Activated T-cell treated with anti-CD3 and anti-CD28 coated beads, Interleukin-2, amount 50 U/mL, for 72 hours (primary cell): Measurements from ENCODE around the gene ALG10. TPM values are rescaled to one million over a fixed set of nuclear protein-coding genes. Genes with fewer than 3 reads are reported as not detected.
"Not testable (repeated sequence)": the region's sequence is repeated elsewhere in the genome, so short reads cannot be mapped to it uniquely, and the experiment has no call there.

Source experiments
- ATAC-seq, 2 donors: fragments of 150-1000 bp; cut with Tn5 transposase; replicated peaks in 1 of 2; 2 replicates each; pipeline ENCODE4 v1.10.0; 2021; ENCODE audit warnings: moderate library complexity in 2 of 2, mild to moderate bottlenecking in 1 of 2
- DNase-seq, 2 donors: peaks; one replicate each; pipeline ENCODE4 v3.0.0; 2021 to 2022; ENCODE audit warnings: mixed read lengths in 1 of 2
- H3K27ac Mint-ChIP-seq: one replicate; pipeline ENCODE4 v1.8.0; 2022; ENCODE audit warnings: mild to moderate bottlenecking, moderate library complexity, mixed read lengths
- H3K27me3 Mint-ChIP-seq: one replicate; pipeline ENCODE4 v1.8.0; 2022; ENCODE audit warnings: low read depth, mixed read lengths
- H3K36me3 Mint-ChIP-seq, 2 donors: one replicate each; pipeline ENCODE4 v1.8.0; 2022; ENCODE audit warnings: mixed read lengths in 2 of 2, mild to moderate bottlenecking in 1 of 2; ENCODE audit not compliant: insufficient read depth in 2 of 2
- H3K4me1 Mint-ChIP-seq: one replicate; pipeline ENCODE4 v1.8.0; 2022; ENCODE audit warnings: low read depth, mixed read lengths
- H3K4me3 Mint-ChIP-seq, 2 donors: one replicate each; pipeline ENCODE4 v1.8.0; 2022; ENCODE audit warnings: mild to moderate bottlenecking in 2 of 2, mixed read lengths in 2 of 2, moderate library complexity in 2 of 2
- H3K9me3 Mint-ChIP-seq, 2 donors: one replicate each; pipeline ENCODE4 v1.8.0; 2022; ENCODE audit warnings: mixed read lengths in 2 of 2
- total RNA-seq, 2 donors: library from RNA; stranded (reverse); gene quantifications; one replicate each; pipeline ENCODE4 v1.2.3, GENCODE V29; 2022

Gene ALG10
- total RNA-seq, 2 donors from 2014 or later, result 20.5 to 25.7 TPM

DNA sequence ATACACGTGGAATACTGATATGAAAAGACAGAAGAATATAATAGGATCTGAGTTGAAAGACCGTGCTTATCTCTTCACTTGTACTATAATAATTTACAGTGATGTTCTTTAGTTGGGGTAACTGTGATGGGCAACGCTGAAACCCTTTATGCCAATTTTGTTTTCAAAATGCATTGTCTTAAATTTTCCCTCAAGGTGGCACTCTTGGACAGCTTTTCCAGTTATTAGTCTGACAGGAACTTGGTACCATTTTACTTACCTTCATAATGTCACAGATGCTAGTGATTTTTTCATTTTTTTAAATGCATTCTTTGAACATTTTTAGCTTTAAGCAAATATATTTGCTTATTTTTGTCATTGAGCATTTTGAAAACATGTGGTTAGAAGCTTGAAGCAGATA, 16.1 kb downstream of the ALG10 start:
- not testable (repeated sequence) for H3K9me3 Mint-ChIP-seq, H3K4me1 Mint-ChIP-seq, DNase-seq, H3K27me3 Mint-ChIP-seq, ATAC-seq, H3K27ac Mint-ChIP-seq, H3K36me3 Mint-ChIP-seq, H3K4me3 Mint-ChIP-seq

DNA sequence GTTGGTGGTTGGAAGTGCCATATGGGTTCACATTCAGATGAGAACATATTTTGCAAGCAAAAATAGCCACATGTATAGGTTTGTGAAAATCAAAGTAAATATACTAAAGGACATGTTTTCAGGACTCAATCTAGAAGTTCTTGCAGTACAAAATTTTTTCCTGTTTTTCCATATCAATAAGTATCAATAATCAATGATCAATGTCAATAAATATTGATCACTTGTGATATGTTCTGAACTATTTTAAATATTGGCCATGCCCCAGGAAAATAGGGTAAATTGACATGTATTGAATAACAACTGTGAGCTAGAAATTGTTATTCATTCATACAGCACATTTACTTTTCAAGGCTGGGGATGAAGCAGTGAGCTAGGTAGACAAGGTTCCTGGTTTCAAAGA, 24.3 kb downstream of the ALG10 start:
- ATAC-seq, result no peak
- no peaks in the 10 kb centered on the region for H3K4me1 Mint-ChIP-seq
- no peak for DNase-seq
- H3K27ac Mint-ChIP-seq, result no peak overlapping the region
- H3K36me3 Mint-ChIP-seq, result peaks cover 6 to 7% of the 10 kb centered on the region in 2 donors
- H3K27me3 Mint-ChIP-seq, result no peaks in the 10 kb centered on the region
- H3K4me3 Mint-ChIP-seq, result no peak overlapping the region
- H3K9me3 Mint-ChIP-seq, result peaks cover 6 to 11% of the 10 kb centered on the region in 2 donors

DNA sequence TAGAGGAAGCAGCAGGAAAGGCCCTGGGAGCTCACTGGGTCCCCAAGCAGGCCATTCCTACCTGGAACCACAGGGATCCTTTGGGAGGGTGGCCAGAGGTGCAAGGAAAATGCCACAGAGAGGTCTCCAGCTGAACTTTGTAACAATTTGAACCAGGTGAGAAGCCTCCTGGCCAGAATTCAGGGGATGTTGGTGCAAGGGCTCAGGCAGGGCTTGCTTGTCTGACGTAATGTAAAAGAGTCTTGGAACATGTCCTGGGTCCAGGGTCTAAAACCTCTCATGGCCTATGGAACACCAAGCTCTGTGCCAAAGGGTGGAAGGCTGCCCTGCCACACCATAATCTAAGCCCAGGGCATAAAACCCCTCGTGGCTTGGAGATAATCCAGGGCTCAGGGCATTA, 25.6 kb downstream of the ALG10 start:
- H3K4me1 Mint-ChIP-seq, H3K27me3 Mint-ChIP-seq, DNase-seq, H3K27ac Mint-ChIP-seq, H3K36me3 Mint-ChIP-seq, H3K4me3 Mint-ChIP-seq, ATAC-seq: not testable (repeated sequence)
- H3K9me3 Mint-ChIP-seq, result peaks cover 8 to 16% of the 10 kb centered on the region in 2 donors

GRCh38 chr12:34048714-34049113, 26.4 kb downstream of the ALG10 start:
- no peak for DNase-seq
- Mint-ChIP-seq H3K9me3 (peaks cover 8 to 16% of the 10 kb centered on the region in 2 donors), H3K27ac (no peak overlapping the region), H3K36me3 (peaks cover 6 to 7% of the 10 kb centered on the region in 2 donors), H3K27me3 (no peaks in the 10 kb centered on the region), H3K4me1 (no peaks in the 10 kb centered on the region), H3K4me3 (no peak overlapping the region)
- ATAC-seq, result no peak

- Mint-ChIP-seq H3K27ac (no peak overlapping the region), H3K4me3 (no peak overlapping the region), H3K27me3 (no peaks in the 10 kb centered on the region), H3K9me3 (peaks cover 8 to 16% of the 10 kb centered on the region in 2 donors), H3K4me1 (no peaks in the 10 kb centered on the region), H3K36me3 (peaks cover 6 to 7% of the 10 kb centered on the region in 2 donors)
- ATAC-seq, result no peak
- no peak for DNase-seq
Observed at GRCh38 chr12:34051486-34051885, 29.2 kb downstream of the ALG10 start.

DNA sequence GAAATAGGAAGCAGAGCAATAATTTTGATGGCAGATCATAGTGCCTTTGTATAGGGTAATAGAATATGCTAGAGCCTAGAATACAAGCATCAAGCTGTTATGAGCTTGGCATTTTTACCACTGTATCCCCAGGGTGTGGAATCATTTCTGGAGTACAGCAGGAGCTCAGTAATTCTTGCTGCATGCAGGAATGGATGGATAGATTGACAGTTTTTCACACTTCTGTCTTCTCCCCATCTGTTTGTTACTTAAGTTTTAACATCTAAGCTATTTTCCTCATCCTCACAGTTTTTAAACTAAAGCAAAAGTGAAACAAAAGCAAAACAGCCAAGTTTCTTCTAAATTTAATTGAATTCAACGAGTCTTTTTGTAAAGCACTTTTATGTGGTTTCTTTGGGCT, 32.6 kb downstream of the ALG10 start:
- H3K4me1 Mint-ChIP-seq, result no peaks in the 10 kb centered on the region
- no peak for DNase-seq
- H3K27ac Mint-ChIP-seq, result no peak overlapping the region
- peak overlapping the region in 1 of 2 donors; percentile 28 for H3K4me3 Mint-ChIP-seq
- no peak for ATAC-seq
- peaks cover 5 to 7% of the 10 kb centered on the region in 2 donors for H3K9me3 Mint-ChIP-seq
- H3K36me3 Mint-ChIP-seq, result peaks cover 0 to 4% of the 10 kb centered on the region in 2 donors
- peaks cover 11% of the 10 kb centered on the region for H3K27me3 Mint-ChIP-seq
